HEK293 (cell line): ENCODE measurements around the gene SFXN4.

ENCODE experiments used
- ELK4 ChIP-seq: IDR thresholded peaks from 2 replicates; pipeline ENCODE4 v1.6.1; 2011; ENCODE audit warnings: mild to moderate bottlenecking, low read depth, low read length, borderline replicate concordance
- PRDM10 ChIP-seq: fragments of 450-650 bp; formaldehyde crosslinking; IDR thresholded peaks from 2 replicates; pipeline ENCODE4 v1.5.1; 2016; ENCODE audit warnings: missing biosample characterization, missing genetic modification characterization
- RBAK ChIP-seq: fragments of 450-650 bp; formaldehyde crosslinking; IDR thresholded peaks from 2 replicates; pipeline ENCODE4 v1.5.1; 2016; ENCODE audit warnings: missing biosample characterization, missing genetic modification characterization
- SETDB1 ChIP-seq: IDR thresholded peaks from one replicate; pipeline ENCODE4 v1.6.1; 2017; ENCODE audit warnings: mild to moderate bottlenecking, low read length, moderate library complexity, mixed read lengths; ENCODE audit not compliant: insufficient read length
- TCF7L2 ChIP-seq: IDR thresholded peaks from 2 replicates; pipeline ENCODE4 v1.6.1; 2011; ENCODE audit warnings: low read depth, mild to moderate bottlenecking, inconsistent platforms, low read length, moderate library complexity, borderline replicate concordance
- ZEB2 ChIP-seq: fragments of 450-650 bp; formaldehyde crosslinking; IDR thresholded peaks from 2 replicates; pipeline ENCODE4 v1.5.1; 2016; ENCODE audit warnings: missing biosample characterization, missing genetic modification characterization
- ZNF214 ChIP-seq: fragments of 450-650 bp; formaldehyde crosslinking; IDR thresholded peaks from 2 replicates; pipeline ENCODE4 v1.5.1; 2017; ENCODE audit warnings: missing biosample characterization, mild to moderate bottlenecking, missing genetic modification characterization, borderline replicate concordance
- ZNF274 ChIP-seq, 2 experiments: fragments of 200-500 bp in 1 of 2; fragments of 450-650 bp in 1 of 2; sonication (Bioruptor generic) in 1 of 2; formaldehyde crosslinking in 1 of 2; IDR thresholded peaks; 2 replicates each; pipeline versions ENCODE4 v1.5.1 to v1.6.1; 2014 to 2016; ENCODE audit warnings: borderline replicate concordance in 1 of 2, inconsistent platforms in 1 of 2, low read length in 1 of 2, missing biosample characterization in 1 of 2, missing genetic modification characterization in 1 of 2
- ZNF311 ChIP-seq: fragments of 450-650 bp; formaldehyde crosslinking; IDR thresholded peaks from 2 replicates; pipeline ENCODE4 v1.5.1; 2017; ENCODE audit warnings: missing biosample characterization, missing genetic modification characterization, borderline replicate concordance
- ZNF544 ChIP-seq: fragments of 450-650 bp; formaldehyde crosslinking; IDR thresholded peaks from 2 replicates; pipeline ENCODE4 v1.5.0; 2017; ENCODE audit warnings: missing biosample characterization, missing genetic modification characterization
- ZNF768 ChIP-seq: fragments of 450-650 bp; formaldehyde crosslinking; IDR thresholded peaks from 2 replicates; pipeline ENCODE4 v1.5.1; 2018; ENCODE audit warnings: missing biosample characterization, mild to moderate bottlenecking, missing genetic modification characterization
- TF ChIP-seq, protein P1 (sequence below): fragments of 450-650 bp; formaldehyde crosslinking; IDR thresholded peaks from 2 replicates; pipeline ENCODE4 v1.5.1; 2016; ENCODE audit warnings: missing biosample characterization, missing genetic modification characterization

DNA sequence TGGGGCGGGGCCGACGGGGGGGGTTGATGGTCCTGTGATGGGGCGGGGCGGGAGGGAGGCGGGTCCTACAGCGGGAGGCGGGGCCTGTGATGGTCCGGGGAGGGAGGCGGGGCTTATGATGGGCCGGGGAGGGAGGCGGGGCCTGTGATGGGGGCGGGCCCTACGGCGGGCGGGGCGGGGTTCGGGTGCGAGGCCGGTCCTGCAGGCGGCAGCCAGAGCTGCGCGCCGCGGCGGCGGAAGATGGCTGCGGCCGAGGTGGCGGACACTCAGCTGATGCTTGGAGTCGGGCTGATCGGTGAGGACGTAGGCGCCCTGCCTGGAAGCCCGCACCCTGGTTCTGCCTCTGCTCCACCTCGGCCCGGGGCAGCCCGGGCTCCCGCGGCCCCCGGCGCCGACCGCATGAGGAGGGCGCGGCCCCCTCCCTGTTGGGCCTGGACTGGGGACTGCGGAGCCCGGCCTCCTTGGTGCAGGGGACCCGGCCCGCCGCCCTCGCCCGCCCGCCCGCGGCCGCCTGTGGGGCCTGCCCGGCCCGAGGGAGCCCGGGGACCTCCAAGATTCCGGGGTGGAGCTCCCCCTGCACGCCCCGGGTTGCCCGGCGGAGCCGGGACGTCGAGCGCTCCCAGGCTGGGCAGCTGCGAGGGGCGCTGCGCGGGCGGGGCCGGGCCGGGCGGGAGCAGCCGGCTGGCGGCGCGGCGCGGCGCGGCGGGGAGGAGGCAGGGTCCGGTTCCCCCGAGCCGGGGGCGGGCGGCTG, 61.4 kb downstream of the SFXN4 start, which contains the start of gene DENND10:
- TF ChIP-seq, protein P1, sequence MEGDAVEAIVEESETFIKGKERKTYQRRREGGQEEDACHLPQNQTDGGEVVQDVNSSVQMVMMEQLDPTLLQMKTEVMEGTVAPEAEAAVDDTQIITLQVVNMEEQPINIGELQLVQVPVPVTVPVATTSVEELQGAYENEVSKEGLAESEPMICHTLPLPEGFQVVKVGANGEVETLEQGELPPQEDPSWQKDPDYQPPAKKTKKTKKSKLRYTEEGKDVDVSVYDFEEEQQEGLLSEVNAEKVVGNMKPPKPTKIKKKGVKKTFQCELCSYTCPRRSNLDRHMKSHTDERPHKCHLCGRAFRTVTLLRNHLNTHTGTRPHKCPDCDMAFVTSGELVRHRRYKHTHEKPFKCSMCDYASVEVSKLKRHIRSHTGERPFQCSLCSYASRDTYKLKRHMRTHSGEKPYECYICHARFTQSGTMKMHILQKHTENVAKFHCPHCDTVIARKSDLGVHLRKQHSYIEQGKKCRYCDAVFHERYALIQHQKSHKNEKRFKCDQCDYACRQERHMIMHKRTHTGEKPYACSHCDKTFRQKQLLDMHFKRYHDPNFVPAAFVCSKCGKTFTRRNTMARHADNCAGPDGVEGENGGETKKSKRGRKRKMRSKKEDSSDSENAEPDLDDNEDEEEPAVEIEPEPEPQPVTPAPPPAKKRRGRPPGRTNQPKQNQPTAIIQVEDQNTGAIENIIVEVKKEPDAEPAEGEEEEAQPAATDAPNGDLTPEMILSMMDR: no peak
- TF ChIP-seq ZNF274 (IDR thresholded peaks at IDR 0.05; ENCODE audit: low read length) (no peak), ZNF274 (tag by site-specific recombination; IDR thresholded peaks at IDR 0.05; ENCODE audit: borderline replicate concordance) (no peak), ZNF768 (tag by site-specific recombination) (no peak), ZNF214 (tag by site-specific recombination) (no peak), RBAK (tag by site-specific recombination) (no peak), PRDM10 (tag by site-specific recombination) (no peak), ZNF544 (tag by site-specific recombination) (no peak), TCF7L2 (no peak), SETDB1 (no peak), ELK4 (no peak), ZNF311 (tag by site-specific recombination) (no peak), ZEB2 (tag by site-specific recombination) (no peak)
